IPS DF 19.7 (cell line): ENCODE measurements around the gene ENDOD1.

ENCODE experiments used
- DNase-seq: peaks from one replicate; pipeline ENCODE4 v3.0.0-alpha.2; 2013; ENCODE audit warnings: low read depth, low spot score

The ENDOD1 gene

DNA sequence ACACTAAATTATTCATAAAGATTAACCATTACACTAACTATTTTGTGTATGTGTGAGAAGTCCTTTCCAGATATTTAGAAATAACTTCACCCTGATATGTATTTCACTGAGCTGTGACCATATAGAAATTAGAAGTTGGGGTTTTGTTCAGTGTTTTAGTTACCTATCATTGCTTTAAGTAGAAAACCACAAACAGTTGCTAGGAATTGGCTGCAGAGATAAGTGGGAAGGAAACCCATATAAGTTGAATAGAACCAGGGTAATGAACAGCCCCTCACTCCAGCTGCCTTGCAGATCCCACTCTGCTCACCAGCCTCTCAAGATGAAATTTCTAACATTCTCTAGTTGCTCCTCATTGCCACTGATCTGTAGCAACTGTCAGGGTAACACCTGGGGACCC, 12.7 kb upstream of the ENDOD1 start:
- no peak for DNase-seq

DNA sequence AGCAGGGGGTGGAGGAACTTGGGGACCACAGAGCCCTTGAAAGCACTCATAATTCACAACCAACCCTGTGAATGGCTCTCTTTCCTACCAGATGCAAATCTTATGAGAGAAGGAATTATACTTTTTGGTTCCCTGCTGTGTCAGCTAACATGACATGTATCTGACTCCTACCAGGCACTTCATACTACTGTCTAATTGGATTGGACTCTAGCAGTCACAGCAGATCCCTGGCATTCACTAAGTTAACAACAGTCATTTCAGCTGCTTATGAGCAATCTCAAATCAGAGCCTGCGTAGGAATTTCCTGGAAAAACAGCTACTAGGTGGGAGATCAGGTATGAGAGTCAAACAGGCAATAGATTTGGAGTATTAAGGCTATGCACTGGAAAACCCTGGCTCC, 11.1 kb upstream of the ENDOD1 start:
- no peak for DNase-seq

DNA sequence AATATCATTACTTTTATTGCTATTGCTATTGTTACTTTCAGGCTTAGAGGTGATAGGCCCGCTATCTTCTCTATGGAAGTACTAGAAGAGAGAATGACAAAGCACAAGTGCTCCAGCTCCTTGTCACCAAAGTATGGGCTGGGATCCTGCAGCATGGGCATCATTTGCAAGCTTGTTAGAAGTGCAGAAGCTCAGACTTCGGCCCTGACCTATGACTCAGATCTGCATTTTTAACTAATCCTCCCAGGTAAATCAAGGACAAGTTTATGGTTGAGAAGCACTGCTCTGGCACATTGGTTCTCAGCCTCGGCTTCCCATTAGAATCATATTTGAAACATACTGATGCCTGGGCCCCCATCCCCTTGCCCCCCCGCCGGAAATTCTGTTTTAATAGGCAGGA, 8.6 kb upstream of the ENDOD1 start:
- DNase-seq = no peak

DNA sequence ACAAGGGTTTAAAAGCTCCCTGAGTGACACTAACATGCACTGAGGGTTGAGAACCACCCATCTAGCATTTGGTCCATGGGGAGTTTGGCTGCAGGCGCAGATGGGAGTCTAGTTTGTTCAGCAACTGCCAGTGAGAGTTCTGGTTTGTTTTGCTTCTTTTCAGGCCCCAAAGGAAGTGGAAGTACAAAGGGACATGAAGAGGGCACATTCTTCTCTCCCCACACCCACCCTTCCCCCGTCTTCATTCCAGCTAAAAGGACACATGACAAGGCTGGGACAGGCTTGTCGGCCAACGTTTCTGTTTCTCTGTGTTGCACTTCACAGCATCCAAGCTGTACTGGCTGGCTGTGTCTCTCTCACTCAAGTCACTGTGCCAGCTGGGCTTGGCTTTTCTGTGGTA, 8.2 kb upstream of the ENDOD1 start:
- no peak for DNase-seq

DNA sequence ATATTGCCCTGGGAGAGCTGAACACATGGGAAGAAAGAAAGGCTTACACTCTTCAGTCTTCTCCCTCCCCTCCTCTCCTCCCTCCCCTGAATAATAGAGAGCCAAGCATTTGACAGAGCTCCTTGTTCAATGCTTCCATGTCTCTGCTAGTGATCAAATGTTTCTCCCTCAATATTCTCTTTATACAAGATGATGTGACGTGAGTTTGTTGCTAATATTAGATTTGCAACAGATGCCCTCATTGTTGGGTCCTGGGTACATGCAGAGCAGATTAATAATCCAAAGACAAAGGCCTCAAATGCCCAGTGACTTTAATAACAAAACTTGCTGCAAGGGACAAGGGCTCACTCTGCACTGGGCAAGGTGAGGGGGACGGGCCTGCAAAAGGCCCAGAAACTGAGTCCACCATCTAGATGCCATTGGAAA, 7.1 kb upstream of the ENDOD1 start:
- no peak for DNase-seq

DNA sequence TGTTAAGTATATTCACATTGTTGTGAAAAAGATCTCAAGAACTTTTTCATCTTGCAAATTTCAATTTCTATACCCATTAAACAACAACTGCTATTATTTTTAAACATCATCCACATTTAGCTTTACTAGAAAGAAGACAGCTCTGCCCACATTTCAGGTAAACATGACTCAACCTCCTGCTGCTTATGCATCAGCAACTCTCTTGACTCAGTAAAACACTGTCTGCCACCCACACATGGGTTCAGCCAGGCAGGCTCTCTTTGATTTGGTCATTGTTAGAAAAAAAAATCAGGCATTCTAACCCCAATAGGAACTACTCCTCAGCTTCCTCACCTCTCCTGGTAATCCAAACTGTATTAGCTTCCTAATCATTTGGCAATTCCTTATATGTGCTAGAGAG, 5.1 kb upstream of the ENDOD1 start:
- DNase-seq = no peak

DNA sequence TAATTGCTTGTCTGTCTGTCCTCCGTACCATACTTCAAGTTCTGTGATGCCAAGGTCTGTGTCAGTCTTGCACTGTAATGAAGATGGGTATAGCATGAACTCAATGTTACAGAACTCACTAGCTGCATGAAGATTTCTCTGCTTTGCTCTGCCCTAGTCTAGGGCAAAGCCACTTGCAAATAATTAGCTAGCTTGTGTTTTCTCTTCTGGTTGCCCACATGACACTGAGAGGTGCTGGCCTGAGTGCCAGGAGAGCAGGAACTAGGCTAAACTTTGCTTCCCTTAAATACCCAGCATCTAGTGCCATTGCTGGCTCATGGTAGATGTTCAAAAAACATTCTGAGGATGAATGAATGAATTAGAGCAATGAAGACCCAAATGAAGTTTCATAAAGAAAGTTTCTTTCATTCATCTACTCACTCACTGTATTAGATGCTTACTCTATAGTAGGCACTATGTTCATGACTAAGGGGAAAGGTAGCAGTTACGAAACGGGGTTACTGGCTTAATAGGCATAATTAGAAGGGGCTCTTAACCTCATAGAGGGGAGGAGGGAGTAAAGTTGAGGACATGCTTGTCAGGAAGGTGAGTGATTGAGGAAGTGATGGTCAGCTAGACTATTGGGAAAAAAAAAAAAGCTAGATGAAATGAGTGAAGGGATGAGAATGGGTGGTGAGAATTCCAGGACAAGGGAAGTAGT, 4.4 kb upstream of the ENDOD1 start:
- no peak for DNase-seq

DNA sequence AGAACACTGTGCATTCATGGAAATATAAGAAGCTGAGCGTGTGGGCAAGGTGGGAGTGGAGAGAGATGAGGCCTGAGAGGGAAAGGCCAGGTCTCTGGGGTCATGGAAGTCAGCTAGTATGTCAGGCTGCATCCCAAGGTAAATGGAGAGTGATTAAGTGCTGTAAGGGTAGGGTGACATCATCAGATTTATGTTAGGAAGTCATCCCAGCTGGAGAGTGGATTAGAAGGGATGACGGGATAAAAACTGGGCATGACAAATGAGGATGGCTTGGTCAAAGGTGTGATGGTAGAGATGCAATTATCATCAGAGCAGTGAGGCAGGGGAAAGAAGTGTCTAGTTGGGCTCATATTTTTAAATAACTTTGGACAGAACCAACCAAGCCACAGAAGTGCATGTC, 3.5 kb upstream of the ENDOD1 start:
- no peak for DNase-seq

DNA sequence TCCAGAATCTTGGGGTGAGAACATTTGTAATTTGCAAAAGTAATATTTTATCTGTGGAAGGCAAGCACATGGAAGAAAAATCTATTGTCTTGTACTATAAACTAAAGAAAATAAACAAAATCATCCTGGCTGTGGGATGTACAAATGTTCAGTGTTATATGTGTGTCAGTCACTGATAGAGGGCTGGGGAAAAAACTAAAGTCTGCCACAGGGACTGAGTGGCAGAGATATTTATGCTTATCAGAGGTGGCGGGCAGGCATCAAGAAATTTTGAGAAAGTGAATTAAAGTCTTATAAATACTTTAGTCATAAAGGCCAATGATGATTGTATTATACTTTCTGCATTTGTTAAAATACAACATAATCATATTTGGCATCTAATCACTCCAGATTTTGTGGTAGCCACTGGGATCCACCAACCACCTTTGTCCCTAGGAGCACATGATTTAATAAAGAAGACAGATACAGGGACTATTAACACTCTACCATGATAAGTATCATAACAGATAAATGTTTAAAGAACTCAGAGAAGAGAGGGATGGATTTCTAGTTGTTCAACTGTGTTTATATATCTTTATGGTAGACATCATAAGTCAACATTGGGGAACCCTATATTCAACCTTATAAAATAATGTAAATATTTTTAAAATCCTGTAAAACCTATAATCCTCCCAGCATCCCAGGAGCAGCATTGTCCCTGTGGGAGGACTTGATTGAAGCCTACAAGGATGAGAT, 2.6 kb upstream of the ENDOD1 start:
- DNase-seq = no peak

DNA sequence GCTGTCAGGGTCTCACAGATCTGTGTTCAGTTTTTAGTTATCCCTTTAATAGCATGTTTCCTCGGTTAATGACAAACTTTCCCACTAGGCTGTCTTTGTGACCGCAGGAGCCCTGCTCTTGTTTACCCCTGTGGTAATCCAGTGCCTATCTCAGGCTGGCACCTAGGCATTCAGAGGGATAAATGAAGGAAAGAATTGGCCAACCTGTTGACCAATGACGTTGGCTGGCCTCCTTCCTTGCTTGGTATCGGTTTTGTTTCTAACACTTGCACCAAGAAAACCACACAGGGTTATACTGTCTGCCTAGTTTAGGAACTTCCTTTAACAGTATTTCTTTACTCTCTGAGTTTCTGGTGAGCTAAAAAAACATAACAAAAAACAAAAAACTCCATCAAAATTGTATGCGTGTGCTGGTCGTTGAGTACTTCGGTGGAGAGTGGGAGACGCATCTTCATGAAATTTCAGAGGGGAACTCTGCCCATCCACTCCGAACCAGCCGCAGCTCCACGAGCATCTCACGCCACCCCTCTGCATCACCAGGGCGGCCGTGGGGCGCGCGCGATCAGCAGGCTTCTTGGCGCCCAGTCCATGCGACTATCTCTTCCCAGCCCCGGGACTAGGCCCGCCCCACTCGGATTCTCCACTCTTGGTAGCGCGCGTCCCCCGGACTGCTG, 563 bp upstream of the ENDOD1 start:
- no peak for DNase-seq

DNA sequence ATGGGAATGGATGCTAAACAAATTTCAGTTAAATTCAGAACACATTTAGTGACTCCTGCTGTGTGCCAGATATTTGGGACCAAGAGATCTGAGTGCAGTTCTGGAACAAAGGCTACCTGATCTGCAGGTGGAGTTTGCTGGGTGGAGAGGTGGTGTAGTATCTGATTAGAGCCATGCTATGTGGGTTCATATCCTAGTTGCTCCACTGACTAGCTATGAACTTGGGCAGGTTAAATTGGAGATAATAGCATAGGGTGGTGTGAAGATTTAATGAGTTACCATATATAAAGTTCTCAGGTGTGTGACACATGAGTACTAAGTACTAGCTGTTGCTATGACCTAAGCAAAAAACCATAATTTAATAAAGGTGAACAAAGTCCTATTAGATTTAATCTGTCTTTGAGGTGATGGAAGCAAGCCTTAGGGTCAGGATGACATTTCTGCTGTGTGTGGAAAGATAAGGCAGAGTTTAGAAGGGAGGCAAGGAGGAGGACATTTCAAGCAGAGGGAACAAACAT, 2.1 kb downstream of the ENDOD1 start:
- DNase-seq = no peak

DNA sequence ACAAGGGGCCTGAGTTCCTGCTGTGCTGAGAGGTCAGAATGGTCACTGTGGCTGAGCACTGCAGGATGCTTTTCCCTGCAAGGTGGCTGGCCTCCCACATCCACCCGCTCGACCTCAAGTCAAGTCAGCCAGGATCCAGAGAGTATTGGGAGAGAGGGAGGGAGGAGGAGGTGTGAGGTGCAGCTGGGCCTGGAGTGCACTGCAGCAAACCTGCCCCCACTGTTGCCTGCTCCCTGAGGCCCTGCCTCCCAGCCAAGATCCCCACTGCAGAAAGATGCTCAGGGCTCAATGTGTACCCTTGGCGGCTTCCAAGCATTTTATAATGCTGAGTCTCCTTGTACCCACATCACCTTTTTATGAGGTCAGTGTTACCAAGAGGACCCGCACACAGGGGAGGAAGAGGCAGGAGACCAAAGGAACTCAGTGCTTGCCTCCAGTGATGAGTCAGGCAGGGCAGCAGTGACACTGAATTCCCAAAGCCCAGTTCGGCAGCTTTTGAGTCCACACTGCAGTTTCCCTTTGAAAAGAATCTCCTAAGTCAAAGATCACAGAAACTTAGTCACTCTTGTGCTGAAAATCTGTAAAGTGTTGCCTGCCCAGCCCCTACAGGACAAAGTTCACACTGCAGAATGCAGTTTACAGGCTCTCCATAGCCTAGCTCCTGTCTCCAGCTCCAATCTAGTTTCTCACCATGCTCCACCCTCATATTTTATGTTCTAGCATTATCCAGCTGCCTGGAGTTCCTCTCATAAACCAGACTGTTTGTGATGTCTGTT, 3.1 kb downstream of the ENDOD1 start:
- no peak for DNase-seq

DNA sequence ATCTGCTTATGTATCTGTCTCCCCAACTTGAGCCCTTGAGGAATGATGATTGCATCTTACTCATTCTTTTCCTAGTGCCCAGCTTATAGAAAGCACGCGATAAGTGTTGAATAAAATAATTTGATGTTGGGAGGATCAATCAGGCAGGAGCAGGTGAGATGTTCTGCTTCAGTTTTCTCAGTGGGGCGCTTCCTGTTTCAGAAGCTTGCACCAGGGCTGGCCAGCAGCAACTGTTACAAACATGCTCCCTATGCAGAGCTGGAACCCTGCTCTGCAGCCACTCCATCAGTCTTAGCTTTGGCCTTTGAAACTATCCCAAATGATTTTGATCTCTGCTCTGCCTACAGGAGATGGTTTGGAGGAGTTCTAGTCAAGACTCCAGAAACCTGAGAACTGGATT, 3.9 kb downstream of the ENDOD1 start:
- no peak for DNase-seq

DNA sequence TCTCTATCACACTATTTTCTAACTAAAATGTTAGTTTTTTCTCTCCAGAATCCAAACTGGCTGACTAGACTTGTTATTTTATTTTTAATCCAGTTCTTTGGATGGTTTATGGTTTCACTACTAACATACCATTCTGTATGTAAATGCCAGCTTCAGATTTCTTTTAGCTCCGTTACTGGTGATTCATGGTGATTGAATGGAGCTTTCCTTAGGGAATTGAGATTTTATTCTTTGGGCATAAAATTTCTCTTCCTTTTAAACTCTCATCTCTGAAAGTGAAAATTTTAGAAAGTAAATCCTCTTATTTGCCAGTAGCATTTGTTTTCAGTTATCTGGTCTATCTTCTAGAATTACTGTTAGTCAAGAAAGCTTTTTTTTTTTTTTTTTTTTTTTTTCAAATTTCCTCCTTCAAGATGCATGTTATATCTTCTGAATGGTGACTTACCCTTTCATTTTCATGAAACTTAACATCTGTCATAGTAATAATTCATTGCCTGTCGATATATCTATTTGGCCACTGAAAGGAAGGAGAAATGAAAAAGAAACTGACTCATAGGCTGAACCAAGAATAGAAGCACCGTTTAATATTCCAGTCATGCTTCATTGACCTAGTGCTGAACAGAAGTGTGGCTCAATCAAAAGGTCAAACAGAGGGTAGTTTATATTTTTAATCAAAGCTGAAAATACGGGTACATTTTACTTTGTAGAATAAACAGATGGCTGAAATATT, 6.4 kb downstream of the ENDOD1 start:
- no peak for DNase-seq

DNA sequence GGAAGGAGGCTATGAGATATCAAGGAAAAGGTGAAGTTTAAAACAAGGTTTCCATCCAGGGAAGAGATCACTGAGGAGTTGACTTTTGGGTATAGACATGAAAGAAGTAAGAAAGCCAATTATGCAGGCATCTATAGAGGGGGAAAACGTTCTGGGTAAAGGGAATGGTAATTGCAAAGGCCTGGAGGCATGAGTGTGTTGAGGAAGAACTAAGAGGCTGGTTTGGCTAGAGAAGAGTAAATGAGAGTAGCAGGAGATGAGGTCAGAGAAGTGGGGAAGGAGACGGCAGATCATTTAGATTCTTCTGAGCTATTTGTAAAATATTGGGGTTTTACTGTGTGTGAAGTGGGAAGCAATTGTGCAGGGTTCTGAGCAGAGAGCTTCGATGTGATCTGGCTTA, 7.6 kb downstream of the ENDOD1 start:
- no peak for DNase-seq

DNA sequence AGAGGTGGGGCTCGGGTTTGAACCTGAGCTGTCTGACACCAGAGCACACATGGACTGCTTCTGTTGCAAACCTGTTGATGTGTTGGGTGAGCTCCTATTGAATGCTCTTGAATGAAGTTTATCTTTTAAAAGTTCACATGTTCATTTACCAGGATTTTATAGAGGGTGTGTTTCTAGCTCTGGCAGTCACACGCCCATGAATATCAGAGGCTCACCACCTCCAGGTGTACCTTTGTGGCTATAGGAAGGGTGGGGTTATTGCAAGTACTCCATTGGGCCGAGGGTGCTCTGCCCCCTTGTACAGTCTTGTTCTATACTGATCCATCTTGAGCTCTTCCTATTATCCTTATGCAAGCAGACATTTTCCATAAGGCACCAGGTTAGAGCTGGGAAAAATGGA, 9.2 kb downstream of the ENDOD1 start:
- DNase-seq = no peak

DNA sequence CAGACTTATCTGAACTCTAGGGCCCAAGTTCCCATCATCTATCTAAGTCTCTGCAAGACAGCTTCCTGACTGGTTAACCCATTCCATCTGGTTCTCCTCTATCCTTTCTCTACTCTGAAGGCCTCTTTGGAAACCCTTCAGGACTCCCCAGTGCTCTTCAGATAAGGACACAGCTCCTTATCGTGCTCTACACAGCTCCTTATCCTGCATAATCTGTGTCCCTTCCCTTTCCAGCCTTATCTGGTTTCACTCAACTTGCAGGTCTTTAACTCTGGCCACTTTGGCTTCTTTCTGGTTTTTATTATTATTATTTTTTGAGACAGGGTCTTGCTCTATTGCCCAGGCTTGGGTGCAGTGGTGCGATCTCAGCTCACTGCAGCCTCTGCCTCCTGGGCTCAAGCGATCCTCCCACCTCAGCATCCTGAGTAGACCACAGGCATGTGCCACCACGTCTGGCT, 10.6 kb downstream of the ENDOD1 start:
- no peak for DNase-seq

DNA sequence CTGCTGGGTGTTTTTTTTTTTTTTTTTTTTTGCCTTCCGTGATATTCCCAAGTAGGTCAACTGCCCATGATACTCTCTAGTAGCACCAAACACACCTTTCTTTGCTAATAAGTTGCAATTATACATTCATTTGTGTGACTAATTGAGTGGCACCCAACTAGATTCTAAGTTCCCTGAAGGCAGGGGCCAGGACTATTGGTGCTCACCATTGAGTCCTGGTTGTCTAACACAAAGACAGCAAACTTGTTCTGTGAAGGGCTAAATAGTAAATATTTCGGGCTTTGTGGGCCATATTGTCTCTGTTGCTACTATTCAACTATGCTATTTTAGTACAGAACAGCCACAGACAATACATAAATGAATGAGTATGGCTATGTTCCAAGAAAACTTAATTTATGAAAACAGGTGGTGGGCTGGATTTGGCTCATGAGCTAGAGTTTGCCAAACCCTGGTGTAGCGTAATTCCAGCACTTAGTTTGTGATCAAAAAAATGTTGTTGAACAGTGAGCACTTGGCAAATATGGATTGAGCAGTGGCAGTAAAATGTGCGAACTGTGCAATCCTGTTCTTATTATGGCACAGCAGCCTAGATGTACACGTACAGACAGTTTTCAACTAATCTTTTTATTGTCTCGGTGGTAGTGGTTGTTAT, 11.3 kb downstream of the ENDOD1 start:
- no peak for DNase-seq

DNA sequence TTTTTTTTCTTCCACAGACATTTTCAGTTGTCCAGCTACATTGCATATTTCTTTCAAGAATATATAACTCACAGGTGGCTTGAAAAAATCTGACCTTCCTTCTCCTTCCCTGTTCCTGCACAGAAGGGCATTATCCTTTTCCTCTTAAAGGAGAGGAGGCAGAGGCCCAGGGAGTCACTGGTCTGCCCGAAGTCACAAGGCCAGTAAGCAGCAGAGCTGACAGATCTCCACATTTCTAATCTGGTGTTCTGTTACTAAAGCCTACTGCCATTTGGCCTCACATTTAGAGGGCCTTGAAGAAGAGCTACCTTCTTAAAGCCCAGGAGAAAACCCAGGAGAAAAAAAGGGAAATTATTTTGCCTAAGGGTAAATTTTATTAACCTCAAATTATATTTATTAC, 12.3 kb downstream of the ENDOD1 start:
- no peak for DNase-seq

DNA sequence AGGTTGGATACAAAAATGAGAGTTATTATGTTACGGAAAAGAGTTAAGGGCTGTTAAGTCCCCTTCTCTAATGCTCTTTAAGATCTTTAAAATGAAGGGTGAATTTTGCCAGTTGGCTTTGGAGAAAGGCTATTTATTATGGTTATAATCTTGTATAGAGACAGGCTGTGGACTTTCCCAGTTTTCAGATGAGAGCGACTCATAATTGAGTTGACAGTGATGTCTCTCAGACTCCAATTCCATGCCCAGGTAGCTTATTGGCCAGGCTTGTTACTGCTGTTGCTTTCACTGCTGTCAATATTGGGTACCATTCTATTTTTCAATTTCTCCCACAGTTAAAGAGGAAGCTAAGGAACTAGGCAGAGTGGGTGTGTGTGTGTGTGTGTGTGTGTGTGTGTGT, 13.1 kb downstream of the ENDOD1 start:
- no peak for DNase-seq

DNA sequence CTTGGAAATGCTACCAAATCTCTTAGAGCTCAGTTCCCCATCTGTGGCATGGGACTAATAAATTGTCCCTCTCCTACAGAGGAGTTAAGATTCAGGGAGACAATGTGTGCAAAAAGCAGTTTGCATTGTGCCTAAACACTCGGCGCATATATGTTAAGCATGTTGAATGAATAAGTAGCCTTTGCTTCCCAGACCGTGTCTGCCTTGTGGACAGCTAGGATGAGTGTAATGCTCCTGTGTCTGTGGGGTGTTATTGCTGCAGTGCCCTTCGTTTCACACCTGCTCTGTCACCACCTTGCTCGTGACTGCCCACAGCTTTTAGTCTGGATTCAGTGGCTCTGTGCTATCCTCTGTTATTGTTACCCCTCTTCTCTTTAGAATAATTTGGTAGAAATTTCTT, 14.1 kb downstream of the ENDOD1 start:
- no peak for DNase-seq
